Panc1 (cell line): ENCODE measurements around the gene FAM53A. TPM values are rescaled to one million over a fixed set of nuclear protein-coding genes. Genes with fewer than 3 reads are reported as not detected.

Experiments
- ATAC-seq: fragments of 200-7000 bp; cut with Tn5 transposase; 2 replicates; pipeline ENCODE4 v1.9.1; 2020; ENCODE audit warnings: mild to moderate bottlenecking, moderate library complexity
- BruUV-seq: library from RNA; stranded (reverse); fragments of 400-500 nt; replicated peaks from 2 replicates; lab custom pipeline; 2021; lab: Mats Ljungman, UMichigan
- CTCF ChIA-PET: fragments of 300-600 bp; sonication (Branson Sonifier 250); formaldehyde crosslinking; loops from one replicate; lab custom pipeline; 2022; ENCODE audit warnings: antibody characterized with exemption; lab: Charles Lee
- POLR2A ChIA-PET: fragments of 300-600 bp; sonication (Branson Sonifier 250); formaldehyde crosslinking; loops from one replicate; lab custom pipeline; 2022; ENCODE audit warnings: antibody characterized with exemption; lab: Charles Lee
- DNase-seq: peaks from one replicate; pipeline ENCODE4 v3.0.0-alpha.2; 2010; ENCODE audit warnings: low read depth, low spot score
- H3K27ac ChIP-seq: 2 replicates; pipeline ENCODE4 v1.5.1; 2011; ENCODE audit warnings: mild to moderate bottlenecking, low read length, inconsistent platforms
- H3K27me3 ChIP-seq: fragments of 200-500 bp; sonication (Bioruptor generic); 2 replicates; pipeline ENCODE4 v1.6.0; 2014; ENCODE audit warnings: low read length, inconsistent platforms; ENCODE audit not compliant: control insufficient read depth, insufficient read depth
- H3K36me3 ChIP-seq: fragments of 200-500 bp; sonication (Bioruptor generic); 2 replicates; pipeline ENCODE4 v1.5.1; 2014; ENCODE audit warnings: inconsistent platforms, mild to moderate bottlenecking, low read length, moderate library complexity; ENCODE audit not compliant: control insufficient read depth, insufficient read depth
- H3K4me1 ChIP-seq: 2 replicates; pipeline ENCODE4 v1.5.1; 2011; ENCODE audit warnings: inconsistent platforms, mild to moderate bottlenecking, low read length, moderate library complexity; ENCODE audit not compliant: control insufficient read depth, insufficient read depth
- H3K4me3 ChIP-seq, 2 experiments: 2 replicates each; pipeline ENCODE4 v1.5.1; 2011 to 2012; ENCODE audit warnings: low read depth in 2 of 2, low read length in 2 of 2, mild to moderate bottlenecking in 2 of 2, inconsistent platforms in 1 of 2, moderate library complexity in 1 of 2
- H3K9me3 ChIP-seq: fragments of 200-500 bp; sonication (Bioruptor generic); 2 replicates; pipeline ENCODE4 v1.5.1; 2014; ENCODE audit warnings: low read depth, mild to moderate bottlenecking, inconsistent platforms, low read length, moderate library complexity; ENCODE audit not compliant: control insufficient read depth, insufficient read depth
- POLR2AphosphoS5 ChIP-seq: IDR thresholded peaks from 2 replicates; pipeline ENCODE4 v1.6.1; 2012; ENCODE audit warnings: mild to moderate bottlenecking, low read depth, low read length, moderate library complexity
- SIN3A ChIP-seq: IDR thresholded peaks from 2 replicates; pipeline ENCODE4 v1.6.1; 2012; ENCODE audit warnings: low read depth, mild to moderate bottlenecking, low read length, moderate library complexity, borderline replicate concordance; ENCODE audit not compliant: insufficient read depth
- TCF7L2 ChIP-seq: IDR thresholded peaks from 2 replicates; pipeline ENCODE4 v1.6.1; 2011; ENCODE audit warnings: mild to moderate bottlenecking, low read depth, low read length, inconsistent platforms
- in situ Hi-C: cut with HindIII; loops from 2 replicates; pipeline ENCODE4 v1.10.0; 2016; ENCODE audit warnings: low sequenced_read_pairs, low pct_unique_long_range_greater_than_20kb
- intact Hi-C: fragments of 100-400 bp; cut with micrococcal nuclease; formaldehyde crosslinking; loops from one replicate; pipeline ENCODE4 v1.10.0; 2022; ENCODE audit not compliant: unreplicated experiment
- total RNA-seq: library from RNA; stranded (reverse); gene quantifications from one replicate; pipeline ENCODE4 v1.2.1, GENCODE V29; 2021; ENCODE audit not compliant: unreplicated experiment
- TF ChIP-seq, protein P1 (sequence below), 2 experiments: IDR thresholded peaks; 2 replicates each; pipeline ENCODE4 v1.6.1; 2011 to 2012; ENCODE audit warnings: low read depth in 2 of 2, control low read depth in 1 of 2, low read length in 1 of 2, mild to moderate bottlenecking in 1 of 2, moderate library complexity in 1 of 2; ENCODE audit not compliant: insufficient read depth in 1 of 2
- TF ChIP-seq, protein P2 (sequence below): fragments of 450-650 bp; IDR thresholded peaks from 2 replicates; pipeline ENCODE4 v1.5.1; 2017; ENCODE audit warnings: mild to moderate bottlenecking

The FAM53A gene
- total RNA-seq, 1 experiment from 2014 or later = 7.0 TPM

DNA sequence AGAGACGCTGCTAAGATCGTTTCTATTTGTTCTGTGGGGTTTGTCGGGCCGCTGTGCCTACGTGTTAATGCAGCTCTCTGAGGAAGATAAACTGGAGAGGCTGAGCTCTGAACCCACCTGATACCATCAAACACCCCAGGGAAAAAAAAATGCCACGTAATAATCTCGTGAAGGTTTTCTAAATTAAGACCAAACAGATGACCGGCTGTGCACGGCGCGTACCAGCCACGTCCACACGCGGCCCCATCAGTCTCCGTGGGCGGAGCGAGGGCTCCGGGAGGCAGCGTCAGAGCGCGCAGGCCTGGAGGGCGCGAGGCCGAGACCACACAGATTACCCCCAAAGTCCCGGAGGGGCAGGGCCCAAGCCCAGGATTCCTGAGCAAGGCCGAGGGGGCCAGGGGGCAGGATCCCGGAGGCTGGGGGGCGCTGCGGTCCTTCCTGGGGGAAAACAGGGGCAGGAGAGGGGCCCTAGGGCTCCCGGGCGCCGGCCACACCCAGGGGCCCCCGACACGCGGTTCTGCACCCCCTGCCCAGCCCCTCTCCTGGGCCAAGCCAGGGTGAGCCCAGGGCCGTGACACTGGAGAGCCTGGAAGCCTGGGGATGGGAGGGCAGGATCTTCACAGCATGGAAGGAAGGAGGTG lies 91.9 kb downstream of the FAM53A start:
- DNase-seq = no peak
- BruUV-seq = no TSS peak
- ATAC-seq = no peak

DNA sequence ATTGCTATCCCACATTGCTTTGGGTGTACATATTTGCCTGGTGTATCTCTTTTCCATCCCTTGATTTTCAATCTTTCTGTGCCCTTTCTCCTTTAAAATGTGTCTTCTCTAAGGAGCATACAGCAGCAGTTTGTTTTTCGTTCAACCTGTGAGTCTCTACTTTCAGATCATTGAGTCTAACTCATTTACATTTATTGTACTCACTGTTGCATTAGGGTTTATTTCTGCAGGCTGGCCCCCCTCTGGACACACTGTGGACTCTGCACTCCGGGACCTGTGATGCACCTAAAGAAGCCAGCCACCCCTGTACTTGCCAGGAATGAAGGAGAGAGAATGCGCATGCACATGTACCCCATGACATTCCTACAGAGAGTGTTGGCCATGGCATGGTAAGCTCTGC lies 93.0 kb downstream of the FAM53A start:
- Histone ChIP-seq H3K36me3 (no peaks in the 10 kb centered on the region), H3K4me1 (no peaks in the 10 kb centered on the region), H3K4me3 (no peak overlapping the region), H3K9me3 (peaks cover 4% of the 10 kb centered on the region; the same call in 1 of the 2 replicates), H3K27ac (no peak overlapping the region), H3K27me3 (no peaks in the 10 kb centered on the region)
- no peak for TF ChIP-seq SIN3A
- no peak for TF ChIP-seq POLR2AphosphoS5
- TF ChIP-seq, protein P1, sequence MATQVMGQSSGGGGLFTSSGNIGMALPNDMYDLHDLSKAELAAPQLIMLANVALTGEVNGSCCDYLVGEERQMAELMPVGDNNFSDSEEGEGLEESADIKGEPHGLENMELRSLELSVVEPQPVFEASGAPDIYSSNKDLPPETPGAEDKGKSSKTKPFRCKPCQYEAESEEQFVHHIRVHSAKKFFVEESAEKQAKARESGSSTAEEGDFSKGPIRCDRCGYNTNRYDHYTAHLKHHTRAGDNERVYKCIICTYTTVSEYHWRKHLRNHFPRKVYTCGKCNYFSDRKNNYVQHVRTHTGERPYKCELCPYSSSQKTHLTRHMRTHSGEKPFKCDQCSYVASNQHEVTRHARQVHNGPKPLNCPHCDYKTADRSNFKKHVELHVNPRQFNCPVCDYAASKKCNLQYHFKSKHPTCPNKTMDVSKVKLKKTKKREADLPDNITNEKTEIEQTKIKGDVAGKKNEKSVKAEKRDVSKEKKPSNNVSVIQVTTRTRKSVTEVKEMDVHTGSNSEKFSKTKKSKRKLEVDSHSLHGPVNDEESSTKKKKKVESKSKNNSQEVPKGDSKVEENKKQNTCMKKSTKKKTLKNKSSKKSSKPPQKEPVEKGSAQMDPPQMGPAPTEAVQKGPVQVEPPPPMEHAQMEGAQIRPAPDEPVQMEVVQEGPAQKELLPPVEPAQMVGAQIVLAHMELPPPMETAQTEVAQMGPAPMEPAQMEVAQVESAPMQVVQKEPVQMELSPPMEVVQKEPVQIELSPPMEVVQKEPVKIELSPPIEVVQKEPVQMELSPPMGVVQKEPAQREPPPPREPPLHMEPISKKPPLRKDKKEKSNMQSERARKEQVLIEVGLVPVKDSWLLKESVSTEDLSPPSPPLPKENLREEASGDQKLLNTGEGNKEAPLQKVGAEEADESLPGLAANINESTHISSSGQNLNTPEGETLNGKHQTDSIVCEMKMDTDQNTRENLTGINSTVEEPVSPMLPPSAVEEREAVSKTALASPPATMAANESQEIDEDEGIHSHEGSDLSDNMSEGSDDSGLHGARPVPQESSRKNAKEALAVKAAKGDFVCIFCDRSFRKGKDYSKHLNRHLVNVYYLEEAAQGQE (IDR thresholded peaks at IDR 0.05; ENCODE audit: insufficient read depth in 1 of 2, low read depth in 2 of 2, low read length in 1 of 2) = no peak
- TF ChIP-seq TCF7L2 = no peak
- TF ChIP-seq, protein P2, sequence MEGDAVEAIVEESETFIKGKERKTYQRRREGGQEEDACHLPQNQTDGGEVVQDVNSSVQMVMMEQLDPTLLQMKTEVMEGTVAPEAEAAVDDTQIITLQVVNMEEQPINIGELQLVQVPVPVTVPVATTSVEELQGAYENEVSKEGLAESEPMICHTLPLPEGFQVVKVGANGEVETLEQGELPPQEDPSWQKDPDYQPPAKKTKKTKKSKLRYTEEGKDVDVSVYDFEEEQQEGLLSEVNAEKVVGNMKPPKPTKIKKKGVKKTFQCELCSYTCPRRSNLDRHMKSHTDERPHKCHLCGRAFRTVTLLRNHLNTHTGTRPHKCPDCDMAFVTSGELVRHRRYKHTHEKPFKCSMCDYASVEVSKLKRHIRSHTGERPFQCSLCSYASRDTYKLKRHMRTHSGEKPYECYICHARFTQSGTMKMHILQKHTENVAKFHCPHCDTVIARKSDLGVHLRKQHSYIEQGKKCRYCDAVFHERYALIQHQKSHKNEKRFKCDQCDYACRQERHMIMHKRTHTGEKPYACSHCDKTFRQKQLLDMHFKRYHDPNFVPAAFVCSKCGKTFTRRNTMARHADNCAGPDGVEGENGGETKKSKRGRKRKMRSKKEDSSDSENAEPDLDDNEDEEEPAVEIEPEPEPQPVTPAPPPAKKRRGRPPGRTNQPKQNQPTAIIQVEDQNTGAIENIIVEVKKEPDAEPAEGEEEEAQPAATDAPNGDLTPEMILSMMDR = no peak
- DNase-seq = no peak
- POLR2A ChIA-PET = no interaction called here
- intact Hi-C loops (no loop called here), in situ Hi-C loops (no loop called here)
- no peak for ATAC-seq
- CTCF ChIA-PET = no interaction called here
- no TSS peak for BruUV-seq

More for the DNA sequence above, 91.9 kb downstream of the FAM53A start:
- ChIA-PET CTCF (no interaction called here), POLR2A (no interaction called here)
- Histone ChIP-seq H3K27me3 (no peaks in the 10 kb centered on the region), H3K36me3 (no peaks in the 10 kb centered on the region), H3K9me3 (peaks cover 4% of the 10 kb centered on the region; the same call in 1 of the 2 replicates), H3K4me3 (no peak overlapping the region), H3K4me1 (no peaks in the 10 kb centered on the region), H3K27ac (no peak overlapping the region)
- intact Hi-C loops (no loop called here), in situ Hi-C loops (no loop called here)
- TF ChIP-seq, protein P2 = no peak
- TF ChIP-seq, protein P1 (IDR thresholded peaks at IDR 0.05; ENCODE audit: insufficient read depth in 1 of 2, low read depth in 2 of 2, low read length in 1 of 2) = no peak
- no peak for TF ChIP-seq TCF7L2
- no peak for TF ChIP-seq SIN3A
- no peak for TF ChIP-seq POLR2AphosphoS5
